SW 1271 (cell line): ENCODE data around the gene SGMS1.
"Not testable (repeated sequence)": the region's sequence is repeated elsewhere in the genome, so short reads cannot be mapped to it uniquely, and the experiment has no call there.

Experiments used
- DNase-seq, 2 experiments: peaks; one replicate each; lab custom pipeline; 2025; lab: John Stamatoyannopoulos, UW

Gene SGMS1

GRCh38 chr10:50469288-50469687 is 154.5 kb downstream of the SGMS1 start:
- no peak for DNase-seq

GRCh38 chr10:50467209-50467608 is 156.5 kb downstream of the SGMS1 start:
- no peak for DNase-seq

GRCh38 chr10:50464004-50464409 is 159.7 kb downstream of the SGMS1 start:
- no peak for DNase-seq

GRCh38 chr10:50461834-50462233 is 161.9 kb downstream of the SGMS1 start:
- no peak for DNase-seq

GRCh38 chr10:50461123-50461522 is 162.6 kb downstream of the SGMS1 start:
- DNase-seq = no peak

GRCh38 chr10:50456719-50457118 is 167.0 kb downstream of the SGMS1 start:
- no peak for DNase-seq

- DNase-seq = no peak
Observed at GRCh38 chr10:50453940-50454339, 169.8 kb downstream of the SGMS1 start.

GRCh38 chr10:50452603-50453002 is 171.2 kb downstream of the SGMS1 start:
- DNase-seq = no peak

- no peak for DNase-seq
Observed at GRCh38 chr10:50447691-50448090, 176.1 kb downstream of the SGMS1 start.

GRCh38 chr10:50445777-50446176 is 178.0 kb downstream of the SGMS1 start:
- DNase-seq = not testable (repeated sequence)

GRCh38 chr10:50440489-50440888 is 183.3 kb downstream of the SGMS1 start:
- DNase-seq = no peak

GRCh38 chr10:50439806-50440205 is 183.9 kb downstream of the SGMS1 start:
- DNase-seq = no peak

GRCh38 chr10:50439187-50439586 is 184.6 kb downstream of the SGMS1 start:
- DNase-seq = no peak

- DNase-seq = no peak
Observed at GRCh38 chr10:50438049-50438936, 185.5 kb downstream of the SGMS1 start.

GRCh38 chr10:50437248-50437647 is 186.5 kb downstream of the SGMS1 start:
- DNase-seq = no peak

GRCh38 chr10:50436805-50437204 is 187.0 kb downstream of the SGMS1 start:
- no peak for DNase-seq

- DNase-seq = no peak
Observed at GRCh38 chr10:50432211-50433009, 191.3 kb downstream of the SGMS1 start.

GRCh38 chr10:50431791-50432190 is 192.0 kb downstream of the SGMS1 start:
- no peak for DNase-seq

- no peak for DNase-seq
Observed at GRCh38 chr10:50431133-50431532, 192.6 kb downstream of the SGMS1 start.

- DNase-seq = no peak
Observed at GRCh38 chr10:50426485-50426884, 197.3 kb downstream of the SGMS1 start.

GRCh38 chr10:50425215-50425614 is 198.5 kb downstream of the SGMS1 start:
- DNase-seq = not testable (repeated sequence)

- DNase-seq = no peak
Observed at GRCh38 chr10:50423448-50423847, 200.3 kb downstream of the SGMS1 start.

GRCh38 chr10:50422259-50422658 is 201.5 kb downstream of the SGMS1 start:
- no peak for DNase-seq
